ENCODE data around the gene GLP2R. TPM values are rescaled to one million over a fixed set of nuclear protein-coding genes. Genes with fewer than 3 reads are reported as not detected.

The GLP2R gene
- total and polyA plus RNA-seq, 10 of the 15 experiments (the other 5 are each of a cell fraction or from before 2014, with no cell fraction given), result not detected

DNA sequence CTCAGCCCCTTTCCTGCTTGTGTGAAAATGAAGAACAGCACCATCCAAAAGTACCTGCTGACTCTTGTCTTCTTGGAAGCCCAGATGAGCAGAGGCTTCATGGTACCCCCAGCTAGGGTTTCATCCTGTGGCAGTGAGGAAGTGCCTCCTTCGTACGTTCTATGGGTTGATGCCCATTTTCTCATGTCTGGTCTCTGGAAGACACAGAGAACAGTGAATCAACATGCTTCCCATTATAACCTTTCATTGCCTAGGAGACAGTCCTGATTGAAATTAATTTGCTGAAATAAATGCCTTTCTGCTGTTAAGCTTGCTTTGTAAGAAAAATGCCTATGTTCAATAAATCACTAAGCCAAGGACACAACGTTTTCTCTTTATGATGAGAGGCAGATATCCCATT is 42.8 kb downstream of the GLP2R start:
- ChIA-PET POLR2A (no interaction called here), RAD21 (ENCODE audit: unreplicated experiment) (no interaction called here), CTCF (no interaction called here), SMC1A (ENCODE audit: uncharacterized antibody, unreplicated experiment) (no interaction called here)
- in situ Hi-C loops (cut with MboI) (no loop called here), intact Hi-C loops (cut with micrococcal nuclease; ENCODE audit: unreplicated experiment) (no loop called here)
- no peak for TF ChIP-seq MTA3 (IDR thresholded peaks at IDR 0.05; ENCODE audit: borderline replicate concordance, low read length)
- no peak for TF ChIP-seq KDM1A (IDR thresholded peaks at IDR 0.05; ENCODE audit: borderline replicate concordance)
- no peak for TF ChIP-seq DPF2 (IDR thresholded peaks at IDR 0.05)
- TF ChIP-seq CREB1 (IDR thresholded peaks at IDR 0.05; ENCODE audit: low read depth), result no peak
- TF ChIP-seq SRF (IDR thresholded peaks at IDR 0.05; ENCODE audit: low read depth in 2 of 2, low read length in 2 of 2), result no peak
- TF ChIP-seq CBFB (IDR thresholded peaks at IDR 0.05; ENCODE audit: low read depth), result no peak
- no peak for TF ChIP-seq CHD4 (IDR thresholded peaks at IDR 0.05)
- no peak for TF ChIP-seq PML (IDR thresholded peaks at IDR 0.05; ENCODE audit: low read length)
- TF ChIP-seq, protein P1, sequence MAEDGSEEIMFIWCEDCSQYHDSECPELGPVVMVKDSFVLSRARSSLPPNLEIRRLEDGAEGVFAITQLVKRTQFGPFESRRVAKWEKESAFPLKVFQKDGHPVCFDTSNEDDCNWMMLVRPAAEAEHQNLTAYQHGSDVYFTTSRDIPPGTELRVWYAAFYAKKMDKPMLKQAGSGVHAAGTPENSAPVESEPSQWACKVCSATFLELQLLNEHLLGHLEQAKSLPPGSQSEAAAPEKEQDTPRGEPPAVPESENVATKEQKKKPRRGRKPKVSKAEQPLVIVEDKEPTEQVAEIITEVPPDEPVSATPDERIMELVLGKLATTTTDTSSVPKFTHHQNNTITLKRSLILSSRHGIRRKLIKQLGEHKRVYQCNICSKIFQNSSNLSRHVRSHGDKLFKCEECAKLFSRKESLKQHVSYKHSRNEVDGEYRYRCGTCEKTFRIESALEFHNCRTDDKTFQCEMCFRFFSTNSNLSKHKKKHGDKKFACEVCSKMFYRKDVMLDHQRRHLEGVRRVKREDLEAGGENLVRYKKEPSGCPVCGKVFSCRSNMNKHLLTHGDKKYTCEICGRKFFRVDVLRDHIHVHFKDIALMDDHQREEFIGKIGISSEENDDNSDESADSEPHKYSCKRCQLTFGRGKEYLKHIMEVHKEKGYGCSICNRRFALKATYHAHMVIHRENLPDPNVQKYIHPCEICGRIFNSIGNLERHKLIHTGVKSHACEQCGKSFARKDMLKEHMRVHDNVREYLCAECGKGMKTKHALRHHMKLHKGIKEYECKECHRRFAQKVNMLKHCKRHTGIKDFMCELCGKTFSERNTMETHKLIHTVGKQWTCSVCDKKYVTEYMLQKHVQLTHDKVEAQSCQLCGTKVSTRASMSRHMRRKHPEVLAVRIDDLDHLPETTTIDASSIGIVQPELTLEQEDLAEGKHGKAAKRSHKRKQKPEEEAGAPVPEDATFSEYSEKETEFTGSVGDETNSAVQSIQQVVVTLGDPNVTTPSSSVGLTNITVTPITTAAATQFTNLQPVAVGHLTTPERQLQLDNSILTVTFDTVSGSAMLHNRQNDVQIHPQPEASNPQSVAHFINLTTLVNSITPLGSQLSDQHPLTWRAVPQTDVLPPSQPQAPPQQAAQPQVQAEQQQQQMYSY (CRISPR knock-in tag; IDR thresholded peaks at IDR 0.05), result no peak
- TF ChIP-seq WRNIP1 (IDR thresholded peaks at IDR 0.05; ENCODE audit: borderline replicate concordance, low read depth, low read length), result no peak
- TF ChIP-seq ZSCAN29 (IDR thresholded peaks at IDR 0.05), result no peak
- TF ChIP-seq POLR2AphosphoS5 (IDR thresholded peaks at IDR 0.05; ENCODE audit: low read length), result no peak
- no peak for TF ChIP-seq RELB (IDR thresholded peaks at IDR 0.05; ENCODE audit: low read depth)
- no peak for TF ChIP-seq MYB (IDR thresholded peaks at IDR 0.05; ENCODE audit: borderline replicate concordance, low read depth, low read length)
- no peak for TF ChIP-seq RAD51 (IDR thresholded peaks at IDR 0.05)
- TF ChIP-seq IRF3 (IDR thresholded peaks at IDR 0.05), result no peak
- TF ChIP-seq CREM (IDR thresholded peaks at IDR 0.05; ENCODE audit: low read depth), result no peak
- no peak for TF ChIP-seq SMAD1 (IDR thresholded peaks at IDR 0.05; ENCODE audit: low read depth, partially characterized antibody)
- no peak for TF ChIP-seq ZNF384 (IDR thresholded peaks at IDR 0.05; ENCODE audit: borderline replicate concordance, low read depth, low read length)
- no TSS peak for BruUV-seq (replicated peaks)
- H3K4me2 ChIP-seq (ENCODE audit: control insufficient read depth, insufficient read depth), result no peak overlapping the region
- no peaks in the 10 kb centered on the region for H3K79me2 ChIP-seq (ENCODE audit: control insufficient read depth, insufficient read depth, low read length)
- H2AFZ ChIP-seq (ENCODE audit: control insufficient read depth, low read depth, low read length), result no peak overlapping the region
- no peak overlapping the region for H3K27ac ChIP-seq (ENCODE audit: control insufficient read depth, insufficient read depth)
- no peaks in the 10 kb centered on the region for H3K27me3 ChIP-seq (replicated peaks in 1 of 2; ENCODE audit: control insufficient read depth in 2 of 2, insufficient read depth in 2 of 2, low read length in 1 of 2)
- no peak overlapping the region for H3K9ac ChIP-seq (ENCODE audit: control insufficient read depth, insufficient read depth, low read length)
- no peaks in the 10 kb centered on the region for H4K20me1 ChIP-seq (ENCODE audit: control insufficient read depth, insufficient read depth)
- no peak for FAIRE-seq
- no peaks in the 10 kb centered on the region for H3K4me1 ChIP-seq (ENCODE audit: control insufficient read depth, insufficient read depth, low read length)
- no peaks in the 10 kb centered on the region for H3K9me3 ChIP-seq (replicated peaks; ENCODE audit: control insufficient read depth, insufficient read depth, low read length)
- DNase-seq (ENCODE audit: low read depth, low spot score), result no peak
- H3K4me3 ChIP-seq, result no peak overlapping the region
- WGBS (ENCODE audit: insufficient coverage, insufficient replicate concordance, low lambda C conversion rate, missing lambda C conversion rate), result 2% methylated on average over 3 of the region's 3 CpGs
- no peaks in the 10 kb centered on the region for H3K36me3 ChIP-seq (ENCODE audit: control insufficient read depth in 2 of 2, insufficient read depth in 2 of 2, low read length in 1 of 2)
- no peak for ATAC-seq
